ENCODE data around the gene WDR18.

GRCh38 chr19:977058-977464, 7.1 kb upstream of the WDR18 start:
- no peak for TF ChIP-seq POLR2A (IDR thresholded peaks at IDR 0.05; ENCODE audit: borderline replicate concordance, extremely low read depth, insufficient read depth, insufficient read length)
- TF ChIP-seq SIN3A (IDR thresholded peaks at IDR 0.05; ENCODE audit: low read depth): no peak
- no peak for TF ChIP-seq POLR2AphosphoS5 (IDR thresholded peaks at IDR 0.05; ENCODE audit: low read depth, low read length)
- TF ChIP-seq CTCF (IDR thresholded peaks at IDR 0.05 in 2 of 3, conservative IDR thresholded peaks at IDR 0.05 in 1 of 3; ENCODE audit: borderline replicate concordance in 1 of 3, insufficient read depth in 1 of 3, low read depth in 2 of 3, low read length in 2 of 3): no peak
- no peak for TF ChIP-seq YY1 (IDR thresholded peaks at IDR 0.05; ENCODE audit: extremely low read depth, insufficient replicate concordance, low read depth, low read length)
- TF ChIP-seq EZH2 (IDR thresholded peaks at IDR 0.05): no peak
- TF ChIP-seq RAD21 (IDR thresholded peaks at IDR 0.05; ENCODE audit: low read depth): no peak
- no peak for TF ChIP-seq REST (IDR thresholded peaks at IDR 0.05; ENCODE audit: low read depth)
- TF ChIP-seq ZNF274 (IDR thresholded peaks at IDR 0.05; ENCODE audit: low read depth, low read length): no peak
- no peak for TF ChIP-seq CEBPB (IDR thresholded peaks at IDR 0.05; ENCODE audit: low read depth)
- TF ChIP-seq JUND (IDR thresholded peaks at IDR 0.05): no peak
- TF ChIP-seq ZBTB33 (IDR thresholded peaks at IDR 0.05; ENCODE audit: extremely low read depth, insufficient replicate concordance, low read length): no peak
- no peak for TF ChIP-seq EGR1 (IDR thresholded peaks at IDR 0.05; ENCODE audit: low read depth)

All from HCT116 (cell line).